GM18867 (cell line): ENCODE data around the gene IKZF2.
A peak's percentile ranks its signal among the peaks of the same experiment; 100 is the strongest.

ENCODE experiments used
- ATAC-seq: cut with Tn5 transposase; IDR thresholded peaks from one replicate; pipeline ENCODE4 v1.9.1; 2021; ENCODE audit warnings: mild to moderate bottlenecking, moderate library complexity; ENCODE audit not compliant: unreplicated experiment

IKZF2 gene

DNA sequence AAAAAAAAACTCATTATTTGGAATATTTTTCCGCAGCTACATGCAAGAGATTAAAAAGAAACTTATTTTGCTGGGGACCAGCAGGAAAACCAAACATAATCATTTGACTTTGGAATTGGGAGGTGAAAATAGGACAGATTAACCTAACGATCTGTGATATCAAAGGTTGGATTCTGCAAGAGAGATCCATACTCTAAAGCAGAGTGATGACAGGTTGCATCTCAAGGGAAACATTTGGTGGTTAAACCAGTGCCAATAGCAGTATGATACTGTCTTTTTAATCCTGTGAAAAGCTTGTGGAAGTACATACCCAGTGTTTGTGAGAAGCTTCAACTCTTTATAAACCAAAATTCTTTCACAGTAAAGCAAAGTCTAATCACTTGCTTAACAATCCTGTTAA lies 5.3 kb upstream of the IKZF2 start:
- no peak for ATAC-seq

DNA sequence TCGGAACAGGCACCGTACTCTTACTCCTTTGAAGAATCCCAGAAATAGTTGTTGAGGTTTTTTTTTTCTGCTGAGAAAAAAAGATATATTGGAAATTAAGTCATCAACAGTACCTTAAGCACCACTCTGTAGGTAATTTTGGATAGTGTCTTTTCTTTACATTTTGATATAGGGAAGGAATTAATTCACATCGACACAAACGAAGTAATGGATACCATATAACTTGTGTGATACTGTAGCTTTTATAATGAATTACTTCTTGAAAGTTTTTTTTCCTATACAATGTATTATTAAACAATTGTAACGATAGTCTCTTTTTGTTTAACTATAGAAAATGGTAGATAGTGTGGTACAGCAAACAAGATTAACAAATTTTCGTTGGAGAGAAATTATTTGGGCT lies 1.5 kb upstream of the IKZF2 start:
- ATAC-seq: no peak

DNA sequence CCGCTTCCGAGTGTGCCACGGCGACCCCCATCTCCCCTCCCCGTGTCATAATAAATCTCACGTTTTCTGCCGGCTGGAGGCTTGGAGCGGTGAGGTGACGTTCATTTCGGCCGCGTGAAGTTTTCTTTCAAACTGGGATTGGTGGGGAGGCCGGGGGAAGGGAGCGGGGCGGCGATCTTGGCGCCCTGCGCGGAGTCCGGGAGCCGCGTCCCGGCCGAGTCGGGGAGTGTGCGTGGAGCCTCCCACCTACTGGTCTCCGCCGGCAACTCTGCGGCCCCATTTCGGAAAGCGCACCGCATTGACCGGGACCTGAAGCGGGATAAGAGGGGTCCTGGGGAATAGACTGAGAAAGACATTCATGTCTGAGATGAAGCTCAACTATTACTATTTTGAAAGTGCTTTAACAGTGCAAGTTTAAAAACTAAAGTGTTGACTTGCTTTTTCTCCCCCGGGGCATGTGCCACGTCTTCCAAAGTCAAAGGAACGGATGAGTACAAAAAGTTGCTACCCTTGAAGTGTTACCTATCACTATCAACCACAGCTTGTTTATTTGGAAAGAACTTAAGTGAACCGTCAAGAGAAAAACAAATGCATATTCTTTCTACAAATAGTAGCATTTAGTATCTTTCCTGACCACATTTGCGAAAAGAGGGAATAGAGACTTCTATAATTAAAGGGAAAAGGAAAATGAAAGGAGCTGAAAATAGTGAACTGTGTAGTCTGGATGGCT lies 818 bp upstream of the IKZF2 start:
- peak; percentile 24 for ATAC-seq

DNA sequence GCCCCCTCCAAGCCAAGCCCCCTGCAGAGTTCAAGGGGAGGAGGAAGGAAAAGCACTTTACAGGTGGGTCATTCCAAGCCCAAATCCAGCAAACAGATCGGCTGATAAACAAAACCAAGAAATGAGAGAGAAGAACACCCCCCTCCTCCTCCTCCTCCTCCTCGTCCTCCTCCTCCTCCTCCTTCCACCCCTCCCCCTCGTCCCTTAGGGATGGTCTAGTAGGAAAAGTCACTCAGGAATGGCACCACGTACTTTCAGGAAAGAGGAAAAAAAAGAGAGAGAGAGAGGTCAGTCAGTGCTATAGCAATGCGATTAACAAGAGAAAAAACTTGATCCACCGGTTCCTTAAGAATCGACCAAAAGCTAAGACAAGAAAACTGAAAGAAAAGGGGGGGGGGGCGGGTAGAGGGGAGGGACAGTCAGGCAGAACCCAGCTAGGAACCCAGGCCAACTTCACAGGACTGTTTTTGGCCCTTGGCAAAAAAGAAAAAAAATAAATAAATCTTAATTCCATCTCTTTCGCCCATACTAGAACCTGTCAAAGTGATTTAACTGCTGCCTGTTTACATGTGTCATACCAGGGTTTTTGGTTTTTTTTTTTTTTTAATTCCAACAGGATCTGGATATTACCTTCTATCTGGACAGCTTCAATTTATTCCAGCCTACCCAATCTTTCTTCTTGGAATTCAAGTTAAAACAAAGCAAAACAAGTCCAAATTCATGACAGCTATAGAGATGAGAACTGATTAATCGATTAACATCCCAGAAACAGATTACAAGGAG lies 906 bp downstream of the IKZF2 start:
- no peak for ATAC-seq

DNA sequence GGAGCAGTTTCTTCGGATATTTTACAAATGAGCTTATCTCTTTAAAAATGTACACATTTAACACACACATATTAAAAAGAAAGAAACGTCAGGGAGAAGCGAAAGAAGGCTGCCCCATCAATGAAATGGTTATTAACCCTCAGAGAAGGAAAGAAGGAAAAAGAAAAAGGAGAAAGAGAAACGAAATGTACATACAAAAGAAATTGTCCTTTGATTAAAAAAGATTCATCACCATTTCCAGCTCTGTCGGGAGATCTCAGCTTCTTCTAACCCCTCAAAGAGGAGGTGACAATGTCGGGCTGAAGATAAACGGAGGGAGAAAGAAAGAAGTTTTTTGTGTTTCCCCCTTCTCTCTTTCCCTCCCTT lies 1.5 kb downstream of the IKZF2 start:
- ATAC-seq: no peak

DNA sequence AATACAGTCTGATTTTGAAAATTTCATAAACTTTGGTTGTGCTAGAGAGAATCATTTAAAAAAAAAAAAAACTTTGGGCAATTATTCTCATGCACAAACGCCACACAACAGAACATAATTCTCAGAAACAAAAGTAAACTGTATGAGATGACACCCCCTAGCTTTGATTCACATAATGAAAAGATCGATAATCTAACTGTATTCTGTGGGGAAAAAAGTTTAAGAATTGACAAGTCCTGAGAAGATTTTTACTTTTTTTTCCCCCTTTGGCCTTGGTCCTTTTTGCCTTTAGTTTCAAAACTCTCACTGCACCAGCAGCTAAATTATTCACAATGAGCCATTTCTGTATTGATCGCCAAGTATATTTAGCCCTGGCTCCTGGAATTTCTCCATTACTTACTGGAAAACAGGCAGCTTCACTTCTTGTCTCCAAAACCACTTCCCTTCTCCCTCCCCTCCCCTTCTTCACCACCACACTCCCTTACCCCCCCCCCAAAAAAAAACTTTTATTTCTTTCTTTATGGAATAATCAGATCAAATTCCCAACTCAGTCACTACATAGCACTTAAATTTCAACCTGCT lies 2.0 kb downstream of the IKZF2 start:
- ATAC-seq: no peak

DNA sequence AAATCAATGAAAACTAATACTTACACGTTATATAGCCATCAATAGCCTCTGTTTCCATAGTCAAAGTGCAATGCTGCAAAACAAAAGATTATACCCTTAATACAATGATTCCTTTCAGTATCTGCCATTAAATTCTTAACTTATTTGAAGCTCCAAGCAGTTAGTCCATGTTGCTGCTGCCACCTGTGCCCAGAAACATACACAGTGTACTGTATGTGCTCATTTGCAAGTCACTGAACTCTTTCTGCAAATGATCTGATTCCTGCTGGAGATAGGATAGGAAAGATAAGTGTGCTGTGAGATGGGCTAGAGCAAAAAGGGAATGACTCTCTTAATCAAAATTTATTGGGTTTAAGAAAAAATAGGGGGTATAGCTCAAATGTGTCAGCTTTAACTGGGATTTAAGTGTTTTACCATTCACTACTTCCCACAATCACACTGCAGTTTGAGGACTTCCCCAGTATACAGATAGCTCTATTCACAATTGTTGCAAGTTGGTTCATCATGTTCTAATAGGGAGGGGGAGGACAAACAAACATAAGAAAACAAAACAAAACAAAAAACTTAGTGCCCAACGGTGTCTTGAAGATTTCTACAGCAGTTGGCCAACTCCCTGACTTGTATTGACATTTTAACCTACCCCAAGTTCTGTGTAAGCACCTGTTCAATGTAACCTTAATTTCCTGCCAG lies 2.7 kb downstream of the IKZF2 start:
- ATAC-seq: no peak

DNA sequence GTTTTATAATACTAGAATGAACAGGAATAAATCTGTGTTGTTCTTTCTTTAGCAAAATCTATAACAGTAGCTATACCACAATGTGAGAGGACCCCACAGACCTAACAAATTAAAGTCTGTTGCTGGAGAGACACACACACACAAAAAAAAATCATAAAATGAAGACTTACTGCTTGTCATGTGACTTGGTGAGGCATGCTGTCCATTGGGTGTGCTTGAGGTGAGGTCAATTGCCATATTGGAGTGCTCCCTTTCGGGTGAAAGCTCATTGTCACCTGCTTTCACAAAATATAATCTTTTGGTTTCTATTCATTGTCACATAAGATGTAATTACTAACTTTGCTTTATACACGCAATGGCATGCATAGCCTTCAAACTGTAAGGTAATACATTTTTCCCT lies 3.9 kb downstream of the IKZF2 start:
- ATAC-seq: peak; percentile 12

DNA sequence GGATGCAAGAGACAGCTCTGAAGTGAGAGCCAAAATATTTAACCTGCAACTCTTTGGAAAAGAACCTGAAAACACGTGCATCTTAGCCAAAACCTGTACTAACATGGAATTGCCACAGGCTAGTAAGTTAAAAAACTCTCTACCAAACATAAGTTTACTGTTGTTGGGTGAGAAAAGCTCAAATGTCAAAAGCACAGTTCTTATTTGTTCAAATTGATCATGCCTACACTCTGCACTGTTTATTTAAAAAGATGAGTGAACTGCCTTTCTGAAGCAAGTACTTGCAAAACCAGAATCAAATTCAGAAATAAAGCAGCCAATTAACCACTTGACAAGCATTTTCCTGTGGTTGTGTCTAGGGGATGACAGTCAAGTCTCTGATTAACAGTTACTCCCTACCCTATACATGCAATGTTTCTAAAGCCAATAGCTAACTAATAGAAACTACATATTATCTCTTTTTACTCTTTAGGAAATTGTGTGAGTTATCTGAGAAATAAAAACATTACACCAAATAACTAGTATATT lies 5.6 kb downstream of the IKZF2 start:
- no peak for ATAC-seq

DNA sequence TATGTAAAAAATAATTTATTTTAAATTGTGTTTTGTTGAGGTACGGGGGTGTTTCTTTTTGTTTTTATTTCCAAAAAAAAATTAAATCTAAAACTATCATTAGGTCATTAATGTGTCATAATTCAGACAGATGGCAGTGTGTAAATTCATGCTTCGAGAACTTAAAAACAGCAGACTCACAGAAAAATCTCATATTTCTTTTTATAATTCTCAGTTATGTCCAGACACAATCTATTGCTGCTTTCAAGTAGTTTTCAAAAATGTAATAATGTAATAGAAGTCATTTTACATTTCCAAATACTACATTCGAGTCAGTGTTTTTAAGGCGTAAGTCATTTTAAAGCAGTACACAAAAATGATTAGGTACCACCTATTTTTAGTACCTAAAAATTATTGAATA lies 14.3 kb downstream of the IKZF2 start:
- ATAC-seq: no peak

DNA sequence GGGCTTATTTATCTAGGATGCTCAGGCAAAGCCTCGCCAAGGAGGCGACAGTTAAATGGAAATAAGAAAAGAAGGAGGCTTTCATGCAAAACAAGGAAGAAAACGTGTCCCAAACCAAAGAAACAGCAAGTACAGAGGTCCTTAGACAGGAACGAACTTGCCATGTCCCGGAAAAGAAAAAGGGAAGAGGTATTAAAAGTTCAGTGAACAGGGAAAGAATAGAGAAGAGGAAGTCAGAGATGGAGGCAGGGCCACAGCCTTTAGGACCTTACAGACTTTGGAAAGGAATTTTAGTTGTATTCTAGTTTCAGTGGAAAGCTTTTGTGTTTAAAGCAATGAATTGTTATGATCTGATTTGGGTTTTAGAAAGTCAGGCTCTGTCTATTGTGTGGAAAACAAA lies 22.1 kb downstream of the IKZF2 start:
- ATAC-seq: no peak

DNA sequence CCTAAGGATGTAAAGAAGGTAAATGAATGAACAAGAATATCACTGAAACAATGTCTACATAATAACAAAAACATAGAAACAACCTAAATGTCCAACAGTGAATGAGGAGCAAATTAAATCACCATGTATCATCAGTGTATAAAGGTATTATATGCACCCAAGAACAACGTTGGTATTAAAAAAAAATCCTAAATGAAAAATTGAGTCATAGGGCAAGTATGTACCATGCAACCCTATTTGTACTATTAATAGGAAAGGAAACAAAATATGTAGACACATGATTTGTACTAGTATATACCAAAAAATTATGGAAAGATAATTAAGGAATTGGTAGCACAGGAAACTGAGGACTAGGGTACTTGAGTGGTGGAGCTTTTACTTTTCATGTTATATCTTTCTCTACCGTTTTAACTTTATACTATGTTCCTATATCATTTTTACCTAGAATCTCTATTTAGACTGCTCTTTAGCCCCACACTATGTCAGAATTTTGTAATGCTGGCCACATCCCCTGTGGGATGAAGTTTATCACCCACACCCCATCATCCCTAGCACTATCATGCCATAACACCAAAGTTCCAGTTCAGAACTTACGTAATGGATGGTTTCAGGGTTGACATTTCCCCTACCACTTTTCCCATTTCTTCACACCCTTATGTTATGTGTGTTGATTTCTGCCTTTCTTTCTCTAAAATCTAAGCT lies 25.6 kb downstream of the IKZF2 start:
- no peak for ATAC-seq

DNA sequence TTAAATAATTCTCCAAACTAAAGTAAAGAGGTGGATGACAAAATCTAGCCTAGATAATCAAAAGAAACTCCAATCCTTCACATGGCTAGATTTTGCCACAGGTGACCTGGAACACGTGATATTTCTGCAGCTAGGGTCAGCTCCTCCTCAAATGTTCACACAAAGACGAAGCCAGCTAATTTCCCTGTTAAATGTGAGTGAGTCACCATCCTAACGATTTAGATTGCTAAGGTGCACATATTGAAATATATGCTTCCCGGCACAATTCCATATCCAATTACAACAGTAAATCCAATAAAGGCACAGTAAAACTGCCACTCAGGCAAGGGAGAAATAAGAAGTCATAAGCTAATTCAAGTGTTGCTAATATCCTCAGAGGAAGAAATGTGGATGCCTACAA lies 28.7 kb downstream of the IKZF2 start:
- no peak for ATAC-seq

DNA sequence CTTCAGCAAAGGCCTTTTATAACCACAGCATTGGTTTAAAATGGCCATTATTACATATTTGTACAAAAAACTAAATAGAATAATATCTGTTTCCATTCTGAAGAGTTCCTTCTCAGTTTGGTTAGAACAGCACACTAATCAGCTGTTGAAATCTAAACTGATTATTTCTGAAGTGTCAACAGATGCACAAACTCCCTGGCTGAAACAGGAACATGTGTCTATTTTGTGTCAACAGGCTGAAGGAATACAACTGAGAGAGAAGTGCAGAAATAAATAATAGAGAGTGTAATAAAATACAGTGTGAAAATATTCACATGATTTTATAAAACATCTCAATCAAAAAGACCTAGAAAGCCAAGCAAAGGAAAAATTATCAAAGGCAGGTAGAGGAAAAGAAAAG lies 29.7 kb downstream of the IKZF2 start:
- ATAC-seq: no peak

DNA sequence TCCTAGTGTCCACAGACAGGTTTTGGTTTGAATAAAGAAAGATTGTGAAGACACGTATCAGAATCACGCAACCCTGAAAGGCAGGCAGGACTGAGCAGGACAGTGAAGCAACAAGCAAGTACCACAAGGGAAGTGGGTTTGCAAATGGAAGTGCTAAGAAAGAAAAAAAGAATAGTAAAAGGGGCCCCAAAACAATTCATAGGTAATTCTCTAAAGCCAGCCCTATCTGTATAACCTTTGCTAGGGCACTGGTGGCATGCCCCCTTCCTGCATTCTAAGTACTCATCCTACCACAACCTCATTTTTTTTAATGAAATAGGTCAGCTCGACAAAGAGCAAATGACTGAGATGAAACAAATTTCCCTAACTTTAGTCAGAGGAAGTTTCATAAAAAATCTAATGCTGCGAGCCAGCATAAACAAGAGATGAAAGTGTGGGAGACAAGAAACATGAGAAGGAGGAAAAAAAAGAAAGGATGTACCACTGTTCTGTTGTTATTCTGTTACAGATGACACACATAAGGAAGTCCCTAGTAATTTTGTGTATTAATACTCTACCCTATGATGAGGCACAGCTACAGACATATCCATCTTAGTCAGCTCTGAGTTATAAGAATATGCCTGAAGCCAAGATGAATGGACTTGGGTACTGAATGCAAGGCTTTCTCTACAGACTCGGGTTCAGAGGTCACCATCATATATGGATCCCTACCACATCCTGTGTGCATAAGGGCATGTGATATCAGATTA lies 32.2 kb downstream of the IKZF2 start:
- peak; percentile 75 for ATAC-seq

DNA sequence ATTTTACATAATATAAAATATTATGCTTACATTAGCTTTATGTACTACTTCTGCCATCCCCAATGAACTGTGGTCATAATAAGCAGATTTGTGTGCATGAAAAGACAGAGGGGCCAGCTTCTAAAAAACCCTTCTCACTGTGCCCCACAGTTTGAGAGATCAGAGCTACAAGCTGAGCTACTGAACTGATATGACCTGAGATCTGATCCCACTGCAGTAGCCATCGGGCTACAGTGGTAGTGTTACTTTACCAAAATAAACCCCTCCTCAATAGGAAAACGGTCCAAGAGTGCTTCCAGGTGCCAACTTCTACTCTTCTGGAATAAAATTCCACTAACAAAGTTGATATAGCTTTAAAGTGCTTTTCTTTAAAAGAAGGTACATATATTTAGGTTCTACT lies 43.1 kb downstream of the IKZF2 start:
- no peak for ATAC-seq

DNA sequence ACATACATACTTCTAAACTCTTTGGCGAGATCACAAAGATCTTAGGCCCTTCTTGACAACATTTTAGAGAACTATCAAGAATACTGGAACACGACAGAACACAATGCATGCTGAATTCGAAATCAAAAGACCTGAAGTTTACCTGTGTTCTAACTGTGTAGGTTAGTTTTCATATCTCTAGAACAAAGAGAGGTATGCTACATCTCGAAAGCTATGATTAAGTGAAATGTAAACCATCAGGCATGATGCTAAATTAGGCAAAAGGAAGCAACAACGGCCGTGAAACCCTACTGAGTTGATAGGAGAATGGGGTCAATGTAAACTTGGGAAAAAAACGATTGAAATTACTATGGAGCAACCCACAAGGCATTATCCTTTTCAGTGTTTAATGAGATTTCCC lies 43.7 kb downstream of the IKZF2 start:
- ATAC-seq: no peak

DNA sequence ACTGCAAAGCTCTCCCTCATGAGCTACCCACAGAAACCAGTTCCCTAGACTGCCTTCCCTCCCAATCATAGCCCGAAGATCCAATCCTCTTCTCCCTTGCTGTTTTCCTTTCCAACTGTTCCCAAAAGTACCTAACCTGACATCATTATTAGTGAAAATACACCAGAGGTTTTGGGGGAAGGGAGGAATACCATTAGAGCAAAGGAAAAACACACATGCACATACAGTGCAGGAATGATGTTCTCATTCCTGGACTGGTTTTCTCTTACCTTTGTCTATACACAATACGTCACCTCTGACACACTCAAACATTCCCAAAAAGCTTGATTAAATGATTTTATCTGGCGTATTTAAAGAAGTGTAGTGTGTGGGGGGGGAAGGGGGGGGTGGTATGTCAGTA lies 46.2 kb downstream of the IKZF2 start:
- no peak for ATAC-seq

DNA sequence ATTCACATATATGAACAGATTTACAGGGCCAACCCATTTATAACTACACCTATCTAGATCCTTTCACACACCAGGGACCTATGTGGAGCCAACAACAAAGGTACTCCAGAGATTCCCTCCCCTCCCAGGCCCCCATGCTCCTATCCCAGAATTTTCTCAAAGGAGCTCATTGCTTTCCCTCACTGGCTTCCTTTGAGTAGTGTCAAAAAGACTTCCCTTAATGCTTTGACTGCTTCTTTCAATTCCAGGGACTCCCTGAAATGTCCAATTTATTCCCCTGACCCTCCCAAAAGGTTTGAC lies 46.6 kb downstream of the IKZF2 start:
- ATAC-seq: no peak
